ENCODE data around the gene FKTN.

Gene FKTN

GRCh38 chr9:105670775-105671174 is 112.8 kb downstream of the FKTN start:
- TF ChIP-seq, protein P1, sequence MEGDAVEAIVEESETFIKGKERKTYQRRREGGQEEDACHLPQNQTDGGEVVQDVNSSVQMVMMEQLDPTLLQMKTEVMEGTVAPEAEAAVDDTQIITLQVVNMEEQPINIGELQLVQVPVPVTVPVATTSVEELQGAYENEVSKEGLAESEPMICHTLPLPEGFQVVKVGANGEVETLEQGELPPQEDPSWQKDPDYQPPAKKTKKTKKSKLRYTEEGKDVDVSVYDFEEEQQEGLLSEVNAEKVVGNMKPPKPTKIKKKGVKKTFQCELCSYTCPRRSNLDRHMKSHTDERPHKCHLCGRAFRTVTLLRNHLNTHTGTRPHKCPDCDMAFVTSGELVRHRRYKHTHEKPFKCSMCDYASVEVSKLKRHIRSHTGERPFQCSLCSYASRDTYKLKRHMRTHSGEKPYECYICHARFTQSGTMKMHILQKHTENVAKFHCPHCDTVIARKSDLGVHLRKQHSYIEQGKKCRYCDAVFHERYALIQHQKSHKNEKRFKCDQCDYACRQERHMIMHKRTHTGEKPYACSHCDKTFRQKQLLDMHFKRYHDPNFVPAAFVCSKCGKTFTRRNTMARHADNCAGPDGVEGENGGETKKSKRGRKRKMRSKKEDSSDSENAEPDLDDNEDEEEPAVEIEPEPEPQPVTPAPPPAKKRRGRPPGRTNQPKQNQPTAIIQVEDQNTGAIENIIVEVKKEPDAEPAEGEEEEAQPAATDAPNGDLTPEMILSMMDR (conservative IDR thresholded peaks at IDR 0.05): no peak
- TF ChIP-seq ZFX (IDR thresholded peaks at IDR 0.05): no peak
- no peak overlapping the region for H3K27ac ChIP-seq

GRCh38 chr9:105672711-105673234 is 114.8 kb downstream of the FKTN start:
- no peak overlapping the region for H3K27ac ChIP-seq

GRCh38 chr9:105673850-105674387 is 116.0 kb downstream of the FKTN start:
- TF ChIP-seq ZFX (IDR thresholded peaks at IDR 0.05): no peak
- TF ChIP-seq, protein P1 (conservative IDR thresholded peaks at IDR 0.05): no peak
- no peak overlapping the region for H3K27ac ChIP-seq

More at GRCh38 chr9:105672711-105673234, 114.8 kb downstream of the FKTN start:
- TF ChIP-seq, protein P1 (conservative IDR thresholded peaks at IDR 0.05): no peak
- TF ChIP-seq ZFX (IDR thresholded peaks at IDR 0.05): no peak

DNA sequence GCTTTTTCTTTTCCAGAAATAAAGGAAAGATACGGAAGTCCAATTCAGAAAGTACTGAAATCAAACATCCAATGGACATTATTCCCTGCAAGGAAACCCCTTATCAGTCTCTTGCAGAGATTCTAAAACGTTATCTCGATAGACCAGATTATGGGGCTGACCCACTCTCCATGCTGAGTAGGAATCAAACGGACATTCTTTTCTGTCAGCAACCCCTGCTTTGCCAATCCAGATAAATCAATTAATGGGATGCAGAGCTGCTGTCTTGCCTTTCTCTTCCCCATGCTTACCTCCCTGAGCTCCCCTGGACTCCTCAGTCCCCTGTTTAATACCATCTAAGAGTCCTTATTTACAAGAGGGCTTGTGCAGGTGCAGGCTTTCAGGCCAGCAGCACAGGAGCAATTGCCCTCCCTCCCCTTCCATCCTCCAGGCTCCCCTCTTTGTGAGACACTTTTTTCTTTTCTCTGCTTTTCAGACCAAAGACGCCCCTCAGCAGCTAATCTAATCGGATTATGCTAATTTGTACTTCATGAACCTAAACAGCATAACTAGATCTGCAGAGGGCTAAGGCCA is 118.5 kb downstream of the FKTN start:
- H3K27ac ChIP-seq: no peak overlapping the region
- TF ChIP-seq, protein P1 (conservative IDR thresholded peaks at IDR 0.05): no peak
- no peak for TF ChIP-seq ZFX (IDR thresholded peaks at IDR 0.05)

DNA sequence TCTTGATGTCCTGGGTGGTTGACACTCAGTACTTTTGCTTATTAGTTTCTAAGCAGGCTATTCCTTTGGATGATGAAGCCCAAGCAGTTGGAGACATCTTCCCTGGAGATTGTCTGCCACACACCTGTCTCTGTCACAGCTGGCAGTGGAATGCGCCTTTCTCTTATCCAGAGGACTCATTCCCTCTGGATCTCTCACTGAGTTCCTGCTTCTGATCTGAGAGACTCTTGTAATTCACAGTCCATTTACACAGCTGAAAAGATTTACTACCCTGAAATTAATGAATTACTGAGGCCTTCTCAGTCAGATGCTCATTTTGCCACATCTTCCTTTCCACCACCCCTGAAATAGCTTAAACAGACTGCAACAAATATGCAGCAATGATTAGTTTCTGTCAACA is 120.2 kb downstream of the FKTN start:
- no peak overlapping the region for H3K27ac ChIP-seq
- no peak for TF ChIP-seq ZFX (IDR thresholded peaks at IDR 0.05)
- TF ChIP-seq, protein P1 (conservative IDR thresholded peaks at IDR 0.05): no peak

GRCh38 chr9:105678781-105679180 is 120.8 kb downstream of the FKTN start:
- H3K27ac ChIP-seq: no peak overlapping the region
- TF ChIP-seq, protein P1 (conservative IDR thresholded peaks at IDR 0.05): no peak
- TF ChIP-seq ZFX (IDR thresholded peaks at IDR 0.05): no peak

DNA sequence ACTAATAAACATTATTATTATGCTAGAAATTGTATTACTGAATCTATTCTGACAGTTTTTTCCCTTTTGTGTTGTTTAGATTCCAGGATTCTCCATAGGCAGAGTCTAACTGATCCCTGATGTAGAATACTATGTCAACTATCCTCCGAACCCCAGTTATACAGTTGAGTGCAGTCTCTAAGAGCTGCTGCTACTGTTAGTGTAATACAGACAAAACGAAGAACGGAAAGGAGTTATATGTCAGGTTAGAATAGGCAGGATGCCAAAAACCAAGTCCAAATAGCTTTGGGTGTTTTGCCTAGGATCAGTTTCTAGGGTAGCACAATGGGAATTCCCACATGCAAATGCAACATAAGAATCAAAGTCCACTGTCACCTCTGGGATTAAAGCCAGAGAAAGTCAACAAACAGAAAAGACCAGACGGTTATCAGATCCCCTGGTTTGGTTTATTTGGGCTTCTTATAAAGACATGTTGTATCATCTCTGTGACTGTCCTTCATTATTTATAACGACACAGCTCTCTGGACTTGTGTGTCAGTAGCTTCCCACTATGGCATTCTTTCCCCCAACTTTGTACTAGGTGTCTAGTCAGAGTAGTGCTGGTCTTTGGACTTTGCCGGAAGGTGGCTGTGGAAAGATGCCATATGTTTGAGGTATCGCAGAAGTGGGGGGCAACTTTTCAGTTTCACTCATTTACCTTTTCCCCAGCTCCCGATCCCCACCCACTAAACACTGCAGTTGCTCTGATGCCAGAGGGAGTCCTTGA is 121.5 kb downstream of the FKTN start:
- TF ChIP-seq ZFX (IDR thresholded peaks at IDR 0.05): no peak
- H3K27ac ChIP-seq: peak overlapping the region; percentile 37; the same call in 1 of the 2 replicates

Data from C4-2B (cell line).